ENCODE data around the gene POLE.

The POLE gene

GRCh38 chr12:132727091-132727794, 40.1 kb upstream of the POLE start:
- no peak overlapping the region for H3K27ac ChIP-seq (ENCODE audit: low read length)
- H3K4me3 ChIP-seq (ENCODE audit: low read depth in 1 of 2, low read length in 2 of 2): no peak overlapping the region
- H3K9me3 ChIP-seq (ENCODE audit: control insufficient read depth in 1 of 2, low read length in 2 of 2): no peaks in the 10 kb centered on the region
- H3K4me1 ChIP-seq (ENCODE audit: control insufficient read depth in 1 of 2, insufficient read depth in 2 of 2, low read length in 2 of 2): no peaks in the 10 kb centered on the region
- no peaks in the 10 kb centered on the region for H3K27me3 ChIP-seq (ENCODE audit: low read depth, low read length)
- peaks cover 59 to 87% of the 10 kb centered on the region in 2 donors for H3K36me3 ChIP-seq (ENCODE audit: control insufficient read depth in 1 of 2, insufficient read depth in 2 of 2, low read length in 2 of 2)

- H3K4me1 ChIP-seq (ENCODE audit: control insufficient read depth in 1 of 2, insufficient read depth in 2 of 2, low read length in 2 of 2): no peaks in the 10 kb centered on the region
- no peaks in the 10 kb centered on the region for H3K27me3 ChIP-seq (ENCODE audit: low read depth, low read length)
- no peak overlapping the region for H3K27ac ChIP-seq (ENCODE audit: low read length)
- peaks cover 54 to 86% of the 10 kb centered on the region in 2 donors for H3K36me3 ChIP-seq (ENCODE audit: control insufficient read depth in 1 of 2, insufficient read depth in 2 of 2, low read length in 2 of 2)
- no peaks in the 10 kb centered on the region for H3K9me3 ChIP-seq (ENCODE audit: control insufficient read depth in 1 of 2, low read length in 2 of 2)
- H3K4me3 ChIP-seq (ENCODE audit: low read depth in 1 of 2, low read length in 2 of 2): no peak overlapping the region
These were observed 39.2 kb upstream of the POLE start for GRCh38 chr12:132726386-132726785.

- H3K27me3 ChIP-seq (ENCODE audit: low read depth, low read length): no peaks in the 10 kb centered on the region
- H3K9me3 ChIP-seq (ENCODE audit: control insufficient read depth in 1 of 2, low read length in 2 of 2): no peaks in the 10 kb centered on the region
- peaks cover 44 to 84% of the 10 kb centered on the region in 2 donors for H3K36me3 ChIP-seq (ENCODE audit: control insufficient read depth in 1 of 2, insufficient read depth in 2 of 2, low read length in 2 of 2)
- no peak overlapping the region for H3K4me3 ChIP-seq (ENCODE audit: low read depth in 1 of 2, low read length in 2 of 2)
- H3K4me1 ChIP-seq (ENCODE audit: control insufficient read depth in 1 of 2, insufficient read depth in 2 of 2, low read length in 2 of 2): no peaks in the 10 kb centered on the region
- H3K27ac ChIP-seq (ENCODE audit: low read length): no peak overlapping the region
These were observed 37.5 kb upstream of the POLE start for GRCh38 chr12:132724506-132725241.

- no peak overlapping the region for H3K27ac ChIP-seq (ENCODE audit: low read length)
- H3K36me3 ChIP-seq (ENCODE audit: control insufficient read depth in 1 of 2, insufficient read depth in 2 of 2, low read length in 2 of 2): peaks cover 51 to 88% of the 10 kb centered on the region in 2 donors
- no peak overlapping the region for H3K4me3 ChIP-seq (ENCODE audit: low read depth in 1 of 2, low read length in 2 of 2)
- no peaks in the 10 kb centered on the region for H3K4me1 ChIP-seq (ENCODE audit: control insufficient read depth in 1 of 2, insufficient read depth in 2 of 2, low read length in 2 of 2)
- no peaks in the 10 kb centered on the region for H3K27me3 ChIP-seq (ENCODE audit: low read depth, low read length)
- no peaks in the 10 kb centered on the region for H3K9me3 ChIP-seq (ENCODE audit: control insufficient read depth in 1 of 2, low read length in 2 of 2)
These were observed 36.6 kb upstream of the POLE start for GRCh38 chr12:132723764-132724140.

GRCh38 chr12:132723015-132723763, 36.0 kb upstream of the POLE start:
- Histone ChIP-seq H3K27me3 (ENCODE audit: low read depth, low read length) (no peaks in the 10 kb centered on the region), H3K27ac (ENCODE audit: low read length) (no peak overlapping the region), H3K4me3 (ENCODE audit: low read depth in 1 of 2, low read length in 2 of 2) (no peak overlapping the region), H3K36me3 (ENCODE audit: control insufficient read depth in 1 of 2, insufficient read depth in 2 of 2, low read length in 2 of 2) (peaks cover 48 to 85% of the 10 kb centered on the region in 2 donors), H3K9me3 (ENCODE audit: control insufficient read depth in 1 of 2, low read length in 2 of 2) (no peaks in the 10 kb centered on the region), H3K4me1 (ENCODE audit: control insufficient read depth in 1 of 2, insufficient read depth in 2 of 2, low read length in 2 of 2) (no peaks in the 10 kb centered on the region)

DNA sequence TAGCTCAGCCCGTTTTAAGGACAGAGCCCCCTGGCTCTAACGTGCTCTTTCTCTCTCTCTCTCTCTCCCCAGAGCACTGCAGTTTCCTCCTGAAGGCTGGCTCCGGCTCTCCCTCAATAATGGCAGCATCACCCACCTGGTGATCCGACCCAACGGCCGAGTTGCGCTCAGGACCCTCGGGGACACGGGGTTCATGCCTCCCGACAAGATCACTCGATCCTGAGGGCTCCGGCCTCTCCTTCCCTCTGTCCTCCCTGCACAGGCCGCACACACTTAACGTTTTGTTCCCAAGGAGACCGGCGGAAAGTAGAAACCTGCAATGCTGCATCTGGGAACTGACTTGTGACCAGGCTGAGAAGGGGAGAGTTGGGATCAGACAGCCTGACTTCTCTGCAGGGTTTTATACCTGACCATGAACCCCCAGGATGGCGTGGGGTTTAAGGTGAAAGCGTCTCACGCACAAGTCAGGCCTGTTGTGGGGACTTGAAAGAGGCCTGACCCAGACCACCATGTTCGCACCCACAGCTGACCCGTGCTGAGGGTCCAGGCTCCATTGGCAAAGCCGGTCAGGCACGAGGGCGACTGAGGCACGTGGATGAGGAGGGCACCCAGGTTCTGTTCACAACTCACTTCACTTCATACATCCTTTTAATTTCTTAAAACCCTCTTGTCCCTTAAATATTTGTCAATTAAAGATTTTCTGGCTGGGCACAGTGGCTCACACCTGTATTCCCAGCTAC, 33.6 kb upstream of the POLE start:
- Histone ChIP-seq H3K36me3 (ENCODE audit: control insufficient read depth in 1 of 2, insufficient read depth in 2 of 2, low read length in 2 of 2) (peaks cover 31 to 81% of the 10 kb centered on the region in 2 donors), H3K4me3 (ENCODE audit: low read depth in 1 of 2, low read length in 2 of 2) (no peak overlapping the region), H3K27ac (ENCODE audit: low read length) (no peak overlapping the region), H3K27me3 (ENCODE audit: low read depth, low read length) (no peaks in the 10 kb centered on the region), H3K4me1 (ENCODE audit: control insufficient read depth in 1 of 2, insufficient read depth in 2 of 2, low read length in 2 of 2) (no peaks in the 10 kb centered on the region), H3K9me3 (ENCODE audit: control insufficient read depth in 1 of 2, low read length in 2 of 2) (no peaks in the 10 kb centered on the region)

DNA sequence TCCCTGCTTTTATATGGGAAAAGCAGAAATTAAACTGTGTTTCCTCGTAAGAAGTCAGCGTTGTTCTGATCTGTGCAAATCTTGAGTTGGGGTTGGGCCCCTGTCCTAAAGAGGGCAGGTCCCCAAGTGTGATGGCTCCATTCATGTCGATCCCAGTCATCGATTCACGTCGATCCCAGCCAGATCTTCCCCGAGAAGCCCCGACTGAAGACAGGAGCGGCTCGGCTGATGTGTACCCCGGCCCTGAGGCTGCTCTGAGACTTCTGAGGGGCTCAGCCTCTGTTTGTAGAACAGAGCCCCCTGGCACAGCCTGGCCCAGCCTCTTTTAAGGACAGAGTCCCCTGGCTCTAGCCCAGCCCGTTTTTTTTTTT, 32.8 kb upstream of the POLE start:
- Histone ChIP-seq H3K9me3 (ENCODE audit: control insufficient read depth in 1 of 2, low read length in 2 of 2) (no peaks in the 10 kb centered on the region), H3K4me1 (ENCODE audit: control insufficient read depth in 1 of 2, insufficient read depth in 2 of 2, low read length in 2 of 2) (no peaks in the 10 kb centered on the region), H3K27me3 (ENCODE audit: low read depth, low read length) (no peaks in the 10 kb centered on the region), H3K36me3 (ENCODE audit: control insufficient read depth in 1 of 2, insufficient read depth in 2 of 2, low read length in 2 of 2) (peaks cover 23 to 75% of the 10 kb centered on the region in 2 donors), H3K4me3 (ENCODE audit: low read depth in 1 of 2, low read length in 2 of 2) (no peak overlapping the region), H3K27ac (ENCODE audit: low read length) (no peak overlapping the region)

- no peaks in the 10 kb centered on the region for H3K9me3 ChIP-seq (ENCODE audit: control insufficient read depth in 1 of 2, low read length in 2 of 2)
- no peaks in the 10 kb centered on the region for H3K4me1 ChIP-seq (ENCODE audit: control insufficient read depth in 1 of 2, insufficient read depth in 2 of 2, low read length in 2 of 2)
- no peaks in the 10 kb centered on the region for H3K27me3 ChIP-seq (ENCODE audit: low read depth, low read length)
- peaks cover 24 to 74% of the 10 kb centered on the region in 2 donors for H3K36me3 ChIP-seq (ENCODE audit: control insufficient read depth in 1 of 2, insufficient read depth in 2 of 2, low read length in 2 of 2)
- H3K4me3 ChIP-seq (ENCODE audit: low read depth in 1 of 2, low read length in 2 of 2): no peak overlapping the region
- no peak overlapping the region for H3K27ac ChIP-seq (ENCODE audit: low read length)
These were observed 32.2 kb upstream of the POLE start for GRCh38 chr12:132719141-132719953.

GRCh38 chr12:132718644-132719043, 31.5 kb upstream of the POLE start:
- Histone ChIP-seq H3K9me3 (ENCODE audit: control insufficient read depth in 1 of 2, low read length in 2 of 2) (no peaks in the 10 kb centered on the region), H3K4me3 (ENCODE audit: low read depth in 1 of 2, low read length in 2 of 2) (no peak overlapping the region), H3K27me3 (ENCODE audit: low read depth, low read length) (no peaks in the 10 kb centered on the region), H3K4me1 (ENCODE audit: control insufficient read depth in 1 of 2, insufficient read depth in 2 of 2, low read length in 2 of 2) (no peaks in the 10 kb centered on the region), H3K27ac (ENCODE audit: low read length) (no peak overlapping the region), H3K36me3 (ENCODE audit: control insufficient read depth in 1 of 2, insufficient read depth in 2 of 2, low read length in 2 of 2) (peaks cover 23 to 67% of the 10 kb centered on the region in 2 donors)

DNA sequence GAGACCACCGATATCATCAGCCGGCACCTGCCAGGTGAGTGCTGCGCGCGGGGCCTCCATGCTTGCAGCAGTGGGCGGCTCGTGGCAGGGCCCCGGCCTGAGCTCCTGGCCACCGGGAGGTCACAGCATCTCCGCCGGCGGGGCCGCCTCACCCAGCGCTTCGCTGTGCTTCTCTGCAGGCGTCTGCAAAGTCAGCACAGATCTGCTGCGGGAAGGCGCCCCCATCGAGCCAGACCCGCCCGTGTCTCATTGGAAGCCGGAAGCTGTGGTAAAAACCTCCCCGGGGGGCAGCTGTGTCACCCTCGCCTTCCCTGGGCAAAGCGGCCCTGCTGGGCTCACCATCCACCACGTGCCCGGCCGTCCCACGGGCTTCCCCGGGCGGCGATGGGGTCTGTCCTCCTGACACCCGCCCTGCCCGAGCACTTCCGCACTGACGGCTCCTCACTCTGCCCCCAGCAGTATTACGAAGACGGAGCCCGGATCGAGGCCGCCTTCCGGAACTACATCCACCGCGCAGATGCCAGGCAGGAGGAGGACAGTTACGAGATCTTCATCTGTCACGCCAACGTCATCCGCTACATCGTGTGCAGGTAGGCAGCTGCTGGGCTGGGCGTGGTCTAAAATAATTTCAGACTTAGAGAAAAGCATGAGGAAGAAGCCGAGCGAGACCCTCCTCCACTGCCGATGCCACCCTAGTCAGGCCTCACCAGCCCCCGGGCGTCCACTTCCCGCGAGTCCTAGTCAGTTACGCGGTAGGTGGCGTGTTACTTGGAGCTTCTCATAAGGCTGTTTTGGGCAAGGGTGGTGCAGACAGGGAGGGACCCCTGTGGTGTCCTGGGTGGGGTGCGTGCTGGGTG, 30.6 kb upstream of the POLE start:
- no peaks in the 10 kb centered on the region for H3K27me3 ChIP-seq (ENCODE audit: low read depth, low read length)
- no peaks in the 10 kb centered on the region for H3K9me3 ChIP-seq (ENCODE audit: control insufficient read depth in 1 of 2, low read length in 2 of 2)
- no peaks in the 10 kb centered on the region for H3K4me1 ChIP-seq (ENCODE audit: control insufficient read depth in 1 of 2, insufficient read depth in 2 of 2, low read length in 2 of 2)
- no peak overlapping the region for H3K4me3 ChIP-seq (ENCODE audit: low read depth in 1 of 2, low read length in 2 of 2)
- H3K27ac ChIP-seq (ENCODE audit: low read length): no peak overlapping the region
- peaks cover 23 to 59% of the 10 kb centered on the region in 2 donors for H3K36me3 ChIP-seq (ENCODE audit: control insufficient read depth in 1 of 2, insufficient read depth in 2 of 2, low read length in 2 of 2)
